BLaER1 treated with 17β-estradiol and CSF1 and Interleukin-3, amounts not matched to agents 10 nM and 100 nM (cell line): ENCODE data around the gene MARK1.

Experiments
- H3K27ac ChIP-seq, 11 experiments: shearing (Covaris generic); formaldehyde crosslinking; 2 replicates each; pipeline ENCODE4 v1.8.1; 2022
- H3K27me3 ChIP-seq, 11 experiments: shearing (Covaris generic); formaldehyde crosslinking; 2 replicates each; pipeline ENCODE4 v1.8.1; 2022
- H3K36me3 ChIP-seq, 11 experiments: shearing (Covaris generic); formaldehyde crosslinking; 2 replicates each; pipeline ENCODE4 v1.8.1; 2022
- H3K4me1 ChIP-seq, 10 experiments: shearing (Covaris generic); formaldehyde crosslinking; 2 replicates each; pipeline ENCODE4 v1.8.1; 2022
- H3K4me2 ChIP-seq, 11 experiments: shearing (Covaris generic); formaldehyde crosslinking; 2 replicates each; pipeline ENCODE4 v1.8.1; 2022
- H3K4me3 ChIP-seq, 10 experiments: shearing (Covaris generic); formaldehyde crosslinking; 2 replicates each; pipeline ENCODE4 v1.8.1; 2022
- H3K9ac ChIP-seq, 11 experiments: shearing (Covaris generic); formaldehyde crosslinking; 2 replicates each; pipeline ENCODE4 v1.8.1; 2022
- H3K9me3 ChIP-seq, 11 experiments: shearing (Covaris generic); formaldehyde crosslinking; replicated peaks in 1 of 11; 2 replicates each; pipeline ENCODE4 v1.8.1; 2022
- H4K20me1 ChIP-seq, 11 experiments: shearing (Covaris generic); formaldehyde crosslinking; 2 replicates each; pipeline ENCODE4 v1.8.1; 2022
- Cebpa-rat ChIP-seq, 11 experiments: shearing (Covaris generic); IDR thresholded peaks; 2 replicates each; pipeline ENCODE4 v1.8.1; 2022

The MARK1 gene

GRCh38 chr1:220631238-220631815 lies 103.4 kb downstream of the MARK1 start:
- Histone ChIP-seq H3K27me3 (no peaks in the 10 kb centered on the region), H3K9me3 (no peaks in the 10 kb centered on the region), H3K4me1 (no peaks in the 10 kb centered on the region), H3K27ac (no peak overlapping the region), H3K36me3 (peaks cover 0 to 7% (median under 1%) of the 10 kb centered on the region in 11 experiments; a peak in 2 of 22 replicates), H3K4me2 (no peak overlapping the region), H3K9ac (no peak overlapping the region), H4K20me1 (no peaks in the 10 kb centered on the region), H3K4me3 (no peak overlapping the region)
- no peak for TF ChIP-seq Cebpa-rat (IDR thresholded peaks at IDR 0.05)

GRCh38 chr1:220637759-220638158 lies 109.8 kb downstream of the MARK1 start:
- Histone ChIP-seq H3K27me3 (no peaks in the 10 kb centered on the region), H3K4me3 (no peak overlapping the region), H3K9ac (no peak overlapping the region), H3K4me2 (no peak overlapping the region), H3K36me3 (peaks cover 0 to 24% (median 8%) of the 10 kb centered on the region in 11 experiments; a peak in 12 of 22 replicates), H3K27ac (no peak overlapping the region), H4K20me1 (no peaks in the 10 kb centered on the region), H3K9me3 (peaks cover 0 to 11% (median 0%) of the 10 kb centered on the region in 11 experiments; a peak in 4 of 22 replicates), H3K4me1 (no peaks in the 10 kb centered on the region)
- no peak for TF ChIP-seq Cebpa-rat (IDR thresholded peaks at IDR 0.05)

DNA sequence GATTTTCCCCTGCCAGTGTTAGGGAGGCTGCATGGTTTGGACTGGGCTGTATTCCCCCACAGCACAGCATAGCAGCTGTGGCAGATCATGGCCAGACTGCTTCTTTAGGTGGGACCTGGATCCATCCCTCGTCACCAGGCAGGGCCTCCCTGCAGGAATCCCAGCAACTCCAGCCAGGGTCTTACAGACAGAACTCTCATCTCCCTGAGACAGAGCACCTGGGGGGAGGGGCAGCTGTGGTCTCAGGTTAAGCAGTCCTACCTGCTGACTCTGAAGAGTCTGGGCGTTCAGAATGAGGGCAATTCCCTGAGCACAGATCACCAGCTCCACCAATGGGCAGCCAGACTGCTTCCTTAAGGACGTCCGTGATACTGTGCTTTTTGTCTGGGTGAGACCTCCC lies 114.3 kb downstream of the MARK1 start:
- Histone ChIP-seq H3K4me3 (no peak overlapping the region), H3K4me1 (no peaks in the 10 kb centered on the region), H3K9ac (no peak overlapping the region), H3K27me3 (no peaks in the 10 kb centered on the region), H3K27ac (no peak overlapping the region), H3K36me3 (peaks cover 0 to 20% (median 8%) of the 10 kb centered on the region in 11 experiments; a peak in 12 of 22 replicates), H4K20me1 (no peaks in the 10 kb centered on the region), H3K9me3 (peaks cover 0 to 12% (median 3%) of the 10 kb centered on the region in 11 experiments; a peak in 6 of 22 replicates), H3K4me2 (no peak overlapping the region)
- no peak for TF ChIP-seq Cebpa-rat (IDR thresholded peaks at IDR 0.05)

DNA sequence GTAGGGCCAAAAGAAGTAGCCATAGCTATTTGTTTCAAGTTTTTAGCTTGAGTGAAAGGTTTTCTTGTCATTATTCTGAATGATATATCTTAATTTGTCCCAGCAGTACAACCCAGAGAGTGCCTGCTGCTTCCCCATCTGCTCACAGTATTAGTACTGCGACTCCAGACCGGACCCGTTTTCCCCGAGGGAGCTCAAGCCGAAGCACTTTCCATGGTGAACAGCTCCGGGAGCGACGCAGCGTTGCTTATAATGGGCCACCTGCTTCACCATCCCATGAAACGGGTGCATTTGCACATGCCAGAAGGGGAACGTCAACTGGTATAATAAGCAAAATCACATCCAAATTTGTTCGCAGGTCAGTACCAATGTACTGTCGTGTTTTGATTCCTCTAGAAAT lies 125.1 kb downstream of the MARK1 start:
- Histone ChIP-seq H3K27ac (no peak overlapping the region), H3K36me3 (peaks cover 0 to 13% (median 5%) of the 10 kb centered on the region in 11 experiments; a peak in 8 of 22 replicates), H3K9me3 (no peaks in the 10 kb centered on the region), H3K27me3 (no peaks in the 10 kb centered on the region), H3K4me1 (peaks cover 0 to 7% (median 0%) of the 10 kb centered on the region in 10 experiments; a peak in 3 of 20 replicates), H3K4me2 (no peak overlapping the region), H3K9ac (no peak overlapping the region), H3K4me3 (no peak overlapping the region), H4K20me1 (peaks cover 0 to 3% (median 0%) of the 10 kb centered on the region in 11 experiments; a peak in 1 of 22 replicates)
- TF ChIP-seq Cebpa-rat (IDR thresholded peaks at IDR 0.05), result no peak

- no peak overlapping the region for H3K4me3 ChIP-seq
- H3K4me1 ChIP-seq, result peaks cover 0 to 7% (median 0%) of the 10 kb centered on the region in 10 experiments; a peak in 3 of 20 replicates
- peak overlapping the region in 2 of 11 experiments; percentile 8 to 49; a peak in 2 of 22 replicates for H3K4me2 ChIP-seq
- no peak overlapping the region for H3K27ac ChIP-seq
- no peak for TF ChIP-seq Cebpa-rat (IDR thresholded peaks at IDR 0.05)
- peaks cover 0 to 13% (median 7%) of the 10 kb centered on the region in 11 experiments; a peak in 8 of 22 replicates for H3K36me3 ChIP-seq
- H3K9ac ChIP-seq, result no peak overlapping the region
- H3K27me3 ChIP-seq, result no peaks in the 10 kb centered on the region
- no peaks in the 10 kb centered on the region for H4K20me1 ChIP-seq
- no peaks in the 10 kb centered on the region for H3K9me3 ChIP-seq
These were observed 127.6 kb downstream of the MARK1 start for GRCh38 chr1:220655509-220655908.

DNA sequence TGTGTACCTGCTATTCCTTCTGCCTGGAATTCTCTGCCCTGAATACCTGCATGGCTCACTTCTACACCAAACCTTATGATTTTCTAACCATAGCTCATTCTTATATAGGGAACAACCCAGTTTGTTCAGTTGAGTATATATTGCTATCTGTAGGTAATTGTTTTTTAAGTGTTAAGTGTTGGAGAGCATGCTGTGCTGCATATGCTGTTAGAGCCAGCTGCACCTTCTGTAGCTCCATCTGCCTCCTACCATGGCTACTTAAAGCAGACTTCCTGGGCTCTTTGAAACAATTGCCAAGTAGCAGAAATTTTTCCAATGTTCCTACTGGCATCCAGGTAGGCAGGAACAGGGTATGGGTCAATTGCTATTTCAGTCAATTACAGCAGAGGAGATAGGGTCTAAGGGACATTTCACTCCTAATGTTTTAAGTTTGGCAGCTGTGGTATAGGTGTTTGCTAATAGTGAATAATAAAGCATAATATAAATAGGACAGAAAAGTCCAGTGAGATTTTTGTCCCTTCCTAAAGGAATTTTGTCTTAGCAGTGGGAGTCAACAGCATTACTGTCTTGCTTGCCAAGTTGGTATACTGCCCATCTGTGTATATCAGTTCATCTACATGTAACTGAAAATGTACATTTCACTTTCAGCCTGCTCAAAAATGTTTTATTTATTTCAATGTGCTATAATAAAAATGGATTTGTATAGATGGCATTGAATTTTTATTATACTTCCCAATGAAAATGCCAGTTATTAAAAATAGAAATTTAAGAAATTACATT lies 128.2 kb downstream of the MARK1 start:
- TF ChIP-seq Cebpa-rat (IDR thresholded peaks at IDR 0.05), result no peak

GRCh38 chr1:220666349-220666748 lies 138.4 kb downstream of the MARK1 start:
- H3K36me3 ChIP-seq, result 0 out of 22 replicates have a peak, but pooled peaks cover 0 to 8% (median 0%) of the 10 kb centered on the region in 11 experiments
- H3K9ac ChIP-seq, result no peak overlapping the region
- no peaks in the 10 kb centered on the region for H4K20me1 ChIP-seq
- no peak overlapping the region for H3K27ac ChIP-seq
- TF ChIP-seq Cebpa-rat (IDR thresholded peaks at IDR 0.05), result no peak
- H3K4me3 ChIP-seq, result no peak overlapping the region
- H3K9me3 ChIP-seq, result peaks cover 16 to 23% (median 18%) of the 10 kb centered on the region in 11 experiments
- no peak overlapping the region for H3K4me2 ChIP-seq
- no peaks in the 10 kb centered on the region for H3K4me1 ChIP-seq
- H3K27me3 ChIP-seq, result no peaks in the 10 kb centered on the region

More for the DNA sequence above, 128.2 kb downstream of the MARK1 start:
- Histone ChIP-seq H3K9me3 (no peaks in the 10 kb centered on the region), H3K4me1 (peaks cover 0 to 7% (median 0%) of the 10 kb centered on the region in 10 experiments; a peak in 3 of 20 replicates), H3K36me3 (peaks cover 0 to 13% (median 7%) of the 10 kb centered on the region in 11 experiments; a peak in 8 of 22 replicates), H3K27me3 (no peaks in the 10 kb centered on the region), H4K20me1 (no peaks in the 10 kb centered on the region), H3K27ac (no peak overlapping the region), H3K4me3 (no peak overlapping the region), H3K9ac (no peak overlapping the region), H3K4me2 (peak overlapping the region in 2 of 11 experiments; percentile 8 to 49; a peak in 2 of 22 replicates)

- Histone ChIP-seq H3K4me2 (no peak overlapping the region), H4K20me1 (no peaks in the 10 kb centered on the region), H3K27me3 (no peaks in the 10 kb centered on the region), H3K4me3 (no peak overlapping the region), H3K9ac (no peak overlapping the region), H3K4me1 (no peaks in the 10 kb centered on the region), H3K27ac (no peak overlapping the region), H3K9me3 (peaks cover 16 to 23% (median 18%) of the 10 kb centered on the region in 11 experiments), H3K36me3 (no peaks in the 10 kb centered on the region)
- TF ChIP-seq Cebpa-rat (IDR thresholded peaks at IDR 0.05), result no peak
These were observed 141.1 kb downstream of the MARK1 start for GRCh38 chr1:220669005-220669404.

DNA sequence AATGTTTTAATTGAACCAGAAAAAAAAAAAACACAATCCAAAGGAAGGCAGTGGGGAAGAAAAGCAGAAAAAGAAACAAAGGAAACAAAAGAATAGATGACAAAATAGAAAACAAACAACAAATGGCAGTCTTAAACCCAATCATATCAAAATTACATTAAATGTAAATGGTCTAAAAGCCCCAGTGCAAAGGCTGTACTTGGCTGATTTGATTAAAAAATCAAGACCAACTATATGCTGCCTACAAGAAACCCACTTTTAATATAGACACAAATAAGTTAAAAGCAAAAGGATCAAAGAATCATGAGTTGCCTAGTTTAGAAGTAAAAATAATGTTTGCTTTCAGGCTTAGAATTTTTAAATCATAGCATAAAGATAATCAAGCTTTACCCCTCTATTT lies 142.4 kb downstream of the MARK1 start:
- Histone ChIP-seq H3K36me3 (no peaks in the 10 kb centered on the region), H3K4me1 (no peaks in the 10 kb centered on the region), H3K9ac (no peak overlapping the region), H3K27ac (no peak overlapping the region), H3K4me3 (no peak overlapping the region), H3K4me2 (no peak overlapping the region), H4K20me1 (no peaks in the 10 kb centered on the region), H3K27me3 (no peaks in the 10 kb centered on the region), H3K9me3 (peaks cover 16 to 23% (median 18%) of the 10 kb centered on the region in 11 experiments)
- TF ChIP-seq Cebpa-rat (IDR thresholded peaks at IDR 0.05), result no peak
